NT2/D1 (cell line): ENCODE data around the gene COL18A1.

ENCODE experiments used
- SUZ12 ChIP-seq: IDR thresholded peaks from 2 replicates; pipeline ENCODE4 v1.6.1; 2011; ENCODE audit not compliant: insufficient read length, insufficient read depth; ENCODE audit errors: extremely low read depth
- YY1 ChIP-seq: IDR thresholded peaks from 2 replicates; pipeline ENCODE4 v1.6.1; 2011; ENCODE audit not compliant: insufficient read length, insufficient read depth
- ZNF274 ChIP-seq: IDR thresholded peaks from 2 replicates; pipeline ENCODE4 v1.6.1; 2011; ENCODE audit warnings: mild to moderate bottlenecking, low read depth, low read length

GRCh38 chr21:45465611-45466329, 60.8 kb downstream of the COL18A1 start:
- TF ChIP-seq ZNF274 (no peak), YY1 (no peak), SUZ12 (no peak)
